Sigmoid colon (tissue), 4 donors: Measurements from ENCODE around the gene C17orf107.

Experiments used
- CTCF ChIP-seq, 4 experiments: fragments of 450-650 bp in 3 of 4; fragments of 200-600 bp in 1 of 4; IDR thresholded peaks; one replicate each; pipeline ENCODE4 v1.5.1; 2016 to 2019; ENCODE audit warnings: antibody characterized with exemption in 4 of 4, mild to moderate bottlenecking in 3 of 4, moderate library complexity in 2 of 4
- EP300 ChIP-seq, 4 donors: sonication (generic); formaldehyde crosslinking; IDR thresholded peaks; one replicate each; pipeline ENCODE4 v1.6.1; 2017; ENCODE audit warnings: antibody characterized with exemption in 4 of 4
- POLR2A ChIP-seq, 2 donors: fragments of 450-650 bp; IDR thresholded peaks; one replicate each; pipeline ENCODE4 v1.6.1; 2016; ENCODE audit warnings: antibody characterized with exemption in 2 of 2, mild to moderate bottlenecking in 2 of 2, moderate library complexity in 2 of 2
- POLR2AphosphoS5 ChIP-seq, 4 donors: sonication (generic); formaldehyde crosslinking; IDR thresholded peaks; one replicate each; pipeline ENCODE4 v1.6.1; 2017; ENCODE audit warnings: antibody characterized with exemption in 4 of 4

- TF ChIP-seq CTCF (IDR thresholded peaks at IDR 0.05) = no peak
- no peak for TF ChIP-seq POLR2AphosphoS5 (IDR thresholded peaks at IDR 0.05)
- TF ChIP-seq POLR2A (IDR thresholded peaks at IDR 0.05) = no peak
- TF ChIP-seq EP300 (IDR thresholded peaks at IDR 0.05) = no peak
These were observed 52.1 kb downstream of the C17orf107 start for GRCh38 chr17:4951486-4951885.
